Fibroblast of lung (primary cell): ENCODE results near the gene MCEMP1. TPM values are rescaled to one million over a fixed set of nuclear protein-coding genes. Genes with fewer than 3 reads are reported as not detected.

Experiments
- DNase-seq, 2 donors: peaks; one replicate each; pipeline versions ENCODE4 v3.0.0 to v3.0.0-alpha.2; 2010; ENCODE audit warnings: low read depth in 2 of 2
- H2AFZ ChIP-seq: 2 replicates; pipeline ENCODE4 v1.5.1; 2012; ENCODE audit warnings: low read length, control low read depth, inconsistent platforms
- H3K27ac ChIP-seq: 2 replicates; pipeline ENCODE4 v1.5.1; 2011; ENCODE audit warnings: low read length, control low read depth; ENCODE audit not compliant: insufficient read depth
- H3K27me3 ChIP-seq: 2 replicates; pipeline ENCODE4 v1.5.1; 2011; ENCODE audit warnings: mild to moderate bottlenecking, low read length; ENCODE audit not compliant: control insufficient read depth, insufficient read depth
- H3K36me3 ChIP-seq: 2 replicates; pipeline ENCODE4 v1.5.1; 2011; ENCODE audit warnings: low read length; ENCODE audit not compliant: control insufficient read depth, insufficient read depth
- H3K4me1 ChIP-seq: 2 replicates; pipeline ENCODE4 v1.5.1; 2011; ENCODE audit warnings: low read length; ENCODE audit not compliant: control insufficient read depth, insufficient read depth; ENCODE audit errors: extremely low read depth
- H3K4me2 ChIP-seq: 2 replicates; pipeline ENCODE4 v1.5.1; 2011; ENCODE audit warnings: low read length, control low read depth; ENCODE audit not compliant: insufficient read depth; ENCODE audit errors: extremely low read depth
- H3K4me3 ChIP-seq, 4 experiments: fragments of 200-600 bp in 1 of 4; sonication (generic) in 1 of 4; replicated peaks in 1 of 4; 2 replicates each; pipeline ENCODE4 v1.5.1; 2011 to 2016; ENCODE audit warnings: low read length in 4 of 4, low read depth in 3 of 4, mild to moderate bottlenecking in 3 of 4, control low read depth in 2 of 4, inconsistent platforms in 1 of 4, mixed read lengths in 1 of 4; ENCODE audit not compliant: insufficient read depth in 1 of 4; ENCODE audit errors: control extremely low read depth in 1 of 4
- H3K79me2 ChIP-seq: 2 replicates; pipeline ENCODE4 v1.5.1; 2012; ENCODE audit warnings: mild to moderate bottlenecking, low read length, inconsistent platforms; ENCODE audit not compliant: control insufficient read depth, insufficient read depth
- H3K9ac ChIP-seq: 2 replicates; pipeline ENCODE4 v1.5.1; 2011; ENCODE audit warnings: mild to moderate bottlenecking, low read length, control low read depth; ENCODE audit not compliant: insufficient read depth
- H3K9me3 ChIP-seq: 2 replicates; pipeline ENCODE4 v1.5.1; 2012; ENCODE audit warnings: low read depth, low read length; ENCODE audit not compliant: control insufficient read depth, insufficient read depth
- H4K20me1 ChIP-seq: 2 replicates; pipeline ENCODE4 v1.5.1; 2011; ENCODE audit warnings: low read length; ENCODE audit not compliant: control insufficient read depth, insufficient read depth; ENCODE audit errors: extremely low read depth
- CTCF ChIP-seq, 2 donors: IDR thresholded peaks in 1 of 2; conservative IDR thresholded peaks in 1 of 2; 1 replicate in 1 of 2; 2 replicates in 1 of 2; pipeline ENCODE4 v1.5.1; 2011 to 2012; ENCODE audit warnings: low read length in 2 of 2, control low read depth in 1 of 2, inconsistent platforms in 1 of 2, low read depth in 1 of 2, mild to moderate bottlenecking in 1 of 2
- EZH2 ChIP-seq: IDR thresholded peaks from 2 replicates; pipeline ENCODE4 v1.5.1; 2012; ENCODE audit warnings: low read length, control low read depth, mild to moderate bottlenecking; ENCODE audit errors: missing control alignments
- polyA plus RNA-seq, 2 donors: library from polyadenylated mRNA; depleted of rRNA in 1 of 2; stranded (reverse) in 1 of 2; unstranded in 1 of 2; fragments of >200 nt; gene quantifications; 2 replicates each; pipeline ENCODE4 v1.2.1, GENCODE V29; 2011 to 2012; ENCODE audit warnings: missing spikeins in 1 of 2
- total RNA-seq: library from RNA; depleted of rRNA; stranded (reverse); fragments of >200 nt; gene quantifications from 2 replicates; pipeline ENCODE4 v1.2.1, GENCODE V29; 2014

The MCEMP1 gene
- total and polyA plus RNA-seq, 2 donors (not counting 1 experiment from before 2014, with no cell fraction given): not detected

- no peak for TF ChIP-seq CTCF (conservative IDR thresholded peaks at IDR 0.05 in 1 of 2, IDR thresholded peaks at IDR 0.05 in 1 of 2; ENCODE audit: low read depth in 1 of 2, low read length in 2 of 2)
- no peak for TF ChIP-seq EZH2
- H3K4me1 ChIP-seq: no peaks in the 10 kb centered on the region
These were observed 14.9 kb upstream of the MCEMP1 start for GRCh38 chr19:7661744-7662538.

GRCh38 chr19:7662657-7663056 is 14.2 kb upstream of the MCEMP1 start:
- no peaks in the 10 kb centered on the region for H3K36me3 ChIP-seq
- no peaks in the 10 kb centered on the region for H3K27me3 ChIP-seq
- H3K4me3 ChIP-seq: no peak overlapping the region
- no peak for DNase-seq
- no peaks in the 10 kb centered on the region for H3K79me2 ChIP-seq
- H3K27ac ChIP-seq: no peak overlapping the region
- H3K9ac ChIP-seq: no peak overlapping the region
- H3K9me3 ChIP-seq: no peaks in the 10 kb centered on the region
- H4K20me1 ChIP-seq: no peaks in the 10 kb centered on the region
- H3K4me2 ChIP-seq: no peak overlapping the region
- TF ChIP-seq CTCF (conservative IDR thresholded peaks at IDR 0.05 in 1 of 2, IDR thresholded peaks at IDR 0.05 in 1 of 2; ENCODE audit: low read depth in 1 of 2, low read length in 2 of 2) (no peak), EZH2 (no peak)
- H3K4me1 ChIP-seq: no peaks in the 10 kb centered on the region
- no peak overlapping the region for H2AFZ ChIP-seq

More at GRCh38 chr19:7661744-7662538, 14.9 kb upstream of the MCEMP1 start:
- no peak for DNase-seq
- Histone ChIP-seq H3K9ac (no peak overlapping the region), H4K20me1 (no peaks in the 10 kb centered on the region), H3K27ac (no peak overlapping the region), H3K4me3 (no peak overlapping the region), H3K79me2 (no peaks in the 10 kb centered on the region), H3K27me3 (no peaks in the 10 kb centered on the region), H3K36me3 (no peaks in the 10 kb centered on the region), H3K9me3 (no peaks in the 10 kb centered on the region), H3K4me2 (no peak overlapping the region), H2AFZ (no peak overlapping the region)

- H3K4me3 ChIP-seq: no peak overlapping the region
- no peak overlapping the region for H2AFZ ChIP-seq
- H3K4me2 ChIP-seq: no peak overlapping the region
- no peaks in the 10 kb centered on the region for H3K27me3 ChIP-seq
- H4K20me1 ChIP-seq: no peaks in the 10 kb centered on the region
- DNase-seq: no peak
- no peaks in the 10 kb centered on the region for H3K9me3 ChIP-seq
- no peak overlapping the region for H3K27ac ChIP-seq
- no peak for TF ChIP-seq EZH2
- no peak for TF ChIP-seq CTCF (conservative IDR thresholded peaks at IDR 0.05 in 1 of 2, IDR thresholded peaks at IDR 0.05 in 1 of 2; ENCODE audit: low read depth in 1 of 2, low read length in 2 of 2)
- H3K79me2 ChIP-seq: no peaks in the 10 kb centered on the region
- no peaks in the 10 kb centered on the region for H3K36me3 ChIP-seq
- no peak overlapping the region for H3K9ac ChIP-seq
- no peaks in the 10 kb centered on the region for H3K4me1 ChIP-seq
These were observed 13.2 kb upstream of the MCEMP1 start for GRCh38 chr19:7663706-7664105.
